Measurements from ENCODE around the gene MCCC2. TPM values are rescaled to one million over a fixed set of nuclear protein-coding genes. Genes with fewer than 3 reads are reported as not detected.

The MCCC2 gene
- total RNA-seq, 1 experiment from 2014 or later: 47.2 TPM

GRCh38 chr5:71703941-71704340 is 116.8 kb downstream of the MCCC2 start:
- H3K27ac ChIP-seq (ENCODE audit: low read depth, low read length): no peak overlapping the region

More at GRCh38 chr5:71703941-71704340, 116.8 kb downstream of the MCCC2 start:
- DNase-seq (ENCODE audit: low read depth, low spot score): no peak
- no TSS peak for BruUV-seq (replicated peaks)
- H3K36me3 ChIP-seq (ENCODE audit: control insufficient read depth in 1 of 2, insufficient read depth in 2 of 2, low read length in 2 of 2): no peaks in the 10 kb centered on the region
- ChIA-PET RAD21 (ENCODE audit: low non-redundant PET in 1 of 2, low total read pairs in 2 of 2, uncharacterized antibody in 2 of 2, unreplicated experiment in 2 of 2) (no interaction called here), CTCF (no interaction called here), POLR2A (no interaction called here)
- H2AFZ ChIP-seq (ENCODE audit: low read depth, low read length, poor library complexity, severe bottlenecking): no peak overlapping the region
- H3K4me3 ChIP-seq (replicated peaks in 1 of 2; ENCODE audit: low read depth in 1 of 2, low read length in 2 of 2): no peak overlapping the region
- peaks cover 34% of the 10 kb centered on the region for H3K27me3 ChIP-seq (ENCODE audit: insufficient read depth, low read length)
- H3K9me2 ChIP-seq (ENCODE audit: insufficient read depth): no peaks in the 10 kb centered on the region
- no peaks in the 10 kb centered on the region for H4K20me1 ChIP-seq (ENCODE audit: insufficient read depth)
- TF ChIP-seq EGR1 (IDR thresholded peaks at IDR 0.05; ENCODE audit: low read depth) (no peak), JUND (IDR thresholded peaks at IDR 0.05) (no peak), REST (IDR thresholded peaks at IDR 0.05; ENCODE audit: low read depth) (no peak), POLR2AphosphoS5 (IDR thresholded peaks at IDR 0.05; ENCODE audit: low read depth, low read length) (no peak), CBX3 (IDR thresholded peaks at IDR 0.05; ENCODE audit: low read depth) (no peak)
- H3K4me1 ChIP-seq (ENCODE audit: control insufficient read depth in 1 of 2, insufficient read depth in 2 of 2, low read length in 2 of 2): no peaks in the 10 kb centered on the region
- H3K9ac ChIP-seq (ENCODE audit: low read length): no peak overlapping the region
- H3K9me3 ChIP-seq (ENCODE audit: control insufficient read depth in 1 of 2, insufficient read depth in 1 of 2, low read depth in 1 of 2, low read length in 2 of 2): no peaks in the 10 kb centered on the region
- intact Hi-C loops (cut with micrococcal nuclease): no loop called here
- H3K4me2 ChIP-seq (ENCODE audit: low read length): no peak overlapping the region
- ATAC-seq: no peak
- H3K79me2 ChIP-seq (ENCODE audit: insufficient read depth, low read length): no peaks in the 10 kb centered on the region

Measured in HCT116 (cell line).